ENCODE data around the gene PPP6R2.
A peak's percentile ranks its signal among the peaks of the same experiment; 100 is the strongest.

The PPP6R2 gene

GRCh38 chr22:50341977-50342650 lies 1.0 kb upstream of the PPP6R2 start:
- Histone ChIP-seq H3K4me3 (ENCODE audit: low read length) (peak overlapping the region; percentile 71), H3K27me3 (ENCODE audit: insufficient read depth, low read length) (0 out of 2 replicates have a peak, but pooled peaks cover 4% of the 10 kb centered on the region), H3K4me1 (ENCODE audit: insufficient read depth, low read length) (no peaks in the 10 kb centered on the region), H3K27ac (ENCODE audit: low read length) (no peak overlapping the region), H3K9ac (ENCODE audit: low read depth, low read length) (peak overlapping the region; percentile 56; the same call in 1 of the 2 replicates), H3K36me3 (ENCODE audit: insufficient read depth, low read depth, low read length) (no peaks in the 10 kb centered on the region), H3K9me3 (ENCODE audit: insufficient read depth, low read depth, low read length) (no peaks in the 10 kb centered on the region; the same call in 1 of the 2 replicates)

- Histone ChIP-seq H3K9me3 (ENCODE audit: insufficient read depth, low read depth, low read length) (no peaks in the 10 kb centered on the region; the same call in 1 of the 2 replicates), H3K4me1 (ENCODE audit: insufficient read depth, low read length) (no peaks in the 10 kb centered on the region), H3K27ac (ENCODE audit: low read length) (no peak overlapping the region), H3K27me3 (ENCODE audit: insufficient read depth, low read length) (0 out of 2 replicates have a peak, but pooled peaks cover 4% of the 10 kb centered on the region), H3K9ac (ENCODE audit: low read depth, low read length) (peak overlapping the region; percentile 83; the same call in 1 of the 2 replicates), H3K36me3 (ENCODE audit: insufficient read depth, low read depth, low read length) (no peaks in the 10 kb centered on the region), H3K4me3 (ENCODE audit: low read length) (peak overlapping the region; percentile 76; the same call in 1 of the 2 replicates)
Measured at GRCh38 chr22:50343541-50343935, 411 bp downstream of the PPP6R2 start.

- no peak overlapping the region for H3K4me3 ChIP-seq (ENCODE audit: low read length)
- H3K27ac ChIP-seq (ENCODE audit: low read length): no peak overlapping the region
- no peaks in the 10 kb centered on the region for H3K36me3 ChIP-seq (ENCODE audit: insufficient read depth, low read depth, low read length)
- H3K9me3 ChIP-seq (ENCODE audit: insufficient read depth, low read depth, low read length): no peaks in the 10 kb centered on the region
- 0 out of 2 replicates have a peak, but pooled peaks cover 4% of the 10 kb centered on the region for H3K27me3 ChIP-seq (ENCODE audit: insufficient read depth, low read length)
- H3K4me1 ChIP-seq (ENCODE audit: insufficient read depth, low read length): no peaks in the 10 kb centered on the region
- H3K9ac ChIP-seq (ENCODE audit: low read depth, low read length): no peak overlapping the region
Measured at GRCh38 chr22:50346470-50346869, 3.3 kb downstream of the PPP6R2 start.

GRCh38 chr22:50347157-50347556 lies 4.0 kb downstream of the PPP6R2 start:
- Histone ChIP-seq H3K9me3 (ENCODE audit: insufficient read depth, low read depth, low read length) (no peaks in the 10 kb centered on the region), H3K27me3 (ENCODE audit: insufficient read depth, low read length) (0 out of 2 replicates have a peak, but pooled peaks cover under 1% of the 10 kb centered on the region), H3K27ac (ENCODE audit: low read length) (no peak overlapping the region), H3K9ac (ENCODE audit: low read depth, low read length) (no peak overlapping the region), H3K36me3 (ENCODE audit: insufficient read depth, low read depth, low read length) (peaks cover under 1% of the 10 kb centered on the region; the same call in 1 of the 2 replicates), H3K4me1 (ENCODE audit: insufficient read depth, low read length) (no peaks in the 10 kb centered on the region), H3K4me3 (ENCODE audit: low read length) (no peak overlapping the region)

- peaks cover 10% of the 10 kb centered on the region for H3K36me3 ChIP-seq (ENCODE audit: insufficient read depth, low read depth, low read length)
- H3K4me1 ChIP-seq (ENCODE audit: insufficient read depth, low read length): no peaks in the 10 kb centered on the region
- no peaks in the 10 kb centered on the region for H3K9me3 ChIP-seq (ENCODE audit: insufficient read depth, low read depth, low read length)
- no peak overlapping the region for H3K9ac ChIP-seq (ENCODE audit: low read depth, low read length)
- H3K4me3 ChIP-seq (ENCODE audit: low read length): no peak overlapping the region
- no peaks in the 10 kb centered on the region for H3K27me3 ChIP-seq (ENCODE audit: insufficient read depth, low read length)
- no peak overlapping the region for H3K27ac ChIP-seq (ENCODE audit: low read length)
Measured at GRCh38 chr22:50348058-50348457, 4.9 kb downstream of the PPP6R2 start.

GRCh38 chr22:50356186-50356585 lies 13.1 kb downstream of the PPP6R2 start:
- Histone ChIP-seq H3K4me3 (ENCODE audit: low read length) (no peak overlapping the region), H3K27ac (ENCODE audit: low read length) (no peak overlapping the region), H3K9ac (ENCODE audit: low read depth, low read length) (no peak overlapping the region), H3K27me3 (ENCODE audit: insufficient read depth, low read length) (no peaks in the 10 kb centered on the region), H3K9me3 (ENCODE audit: insufficient read depth, low read depth, low read length) (no peaks in the 10 kb centered on the region), H3K4me1 (ENCODE audit: insufficient read depth, low read length) (no peaks in the 10 kb centered on the region), H3K36me3 (ENCODE audit: insufficient read depth, low read depth, low read length) (peaks cover 12% of the 10 kb centered on the region)

GRCh38 chr22:50357222-50357621 lies 14.1 kb downstream of the PPP6R2 start:
- H3K27ac ChIP-seq (ENCODE audit: low read length): no peak overlapping the region
- H3K4me3 ChIP-seq (ENCODE audit: low read length): no peak overlapping the region
- peaks cover 10% of the 10 kb centered on the region for H3K36me3 ChIP-seq (ENCODE audit: insufficient read depth, low read depth, low read length)
- no peak overlapping the region for H3K9ac ChIP-seq (ENCODE audit: low read depth, low read length)
- H3K27me3 ChIP-seq (ENCODE audit: insufficient read depth, low read length): no peaks in the 10 kb centered on the region
- no peaks in the 10 kb centered on the region for H3K4me1 ChIP-seq (ENCODE audit: insufficient read depth, low read length)
- no peaks in the 10 kb centered on the region for H3K9me3 ChIP-seq (ENCODE audit: insufficient read depth, low read depth, low read length)

- no peak overlapping the region for H3K4me3 ChIP-seq (ENCODE audit: low read length)
- no peaks in the 10 kb centered on the region for H3K9me3 ChIP-seq (ENCODE audit: insufficient read depth, low read depth, low read length)
- no peaks in the 10 kb centered on the region for H3K27me3 ChIP-seq (ENCODE audit: insufficient read depth, low read length)
- no peak overlapping the region for H3K27ac ChIP-seq (ENCODE audit: low read length)
- no peaks in the 10 kb centered on the region for H3K4me1 ChIP-seq (ENCODE audit: insufficient read depth, low read length)
- H3K36me3 ChIP-seq (ENCODE audit: insufficient read depth, low read depth, low read length): peaks cover 5% of the 10 kb centered on the region
- H3K9ac ChIP-seq (ENCODE audit: low read depth, low read length): no peak overlapping the region
Measured at GRCh38 chr22:50357756-50358155, 14.6 kb downstream of the PPP6R2 start.

GRCh38 chr22:50360578-50360977 lies 17.5 kb downstream of the PPP6R2 start:
- H3K4me1 ChIP-seq (ENCODE audit: insufficient read depth, low read length): no peaks in the 10 kb centered on the region
- H3K27ac ChIP-seq (ENCODE audit: low read length): no peak overlapping the region
- no peaks in the 10 kb centered on the region for H3K36me3 ChIP-seq (ENCODE audit: insufficient read depth, low read depth, low read length)
- H3K4me3 ChIP-seq (ENCODE audit: low read length): no peak overlapping the region
- H3K9ac ChIP-seq (ENCODE audit: low read depth, low read length): no peak overlapping the region
- H3K9me3 ChIP-seq (ENCODE audit: insufficient read depth, low read depth, low read length): no peaks in the 10 kb centered on the region
- no peaks in the 10 kb centered on the region for H3K27me3 ChIP-seq (ENCODE audit: insufficient read depth, low read length)

GRCh38 chr22:50361222-50361621 lies 18.1 kb downstream of the PPP6R2 start:
- Histone ChIP-seq H3K9ac (ENCODE audit: low read depth, low read length) (no peak overlapping the region), H3K27ac (ENCODE audit: low read length) (no peak overlapping the region), H3K9me3 (ENCODE audit: insufficient read depth, low read depth, low read length) (no peaks in the 10 kb centered on the region), H3K36me3 (ENCODE audit: insufficient read depth, low read depth, low read length) (no peaks in the 10 kb centered on the region), H3K27me3 (ENCODE audit: insufficient read depth, low read length) (no peaks in the 10 kb centered on the region), H3K4me3 (ENCODE audit: low read length) (no peak overlapping the region), H3K4me1 (ENCODE audit: insufficient read depth, low read length) (no peaks in the 10 kb centered on the region)

- H3K4me1 ChIP-seq (ENCODE audit: insufficient read depth, low read length): no peaks in the 10 kb centered on the region
- no peak overlapping the region for H3K4me3 ChIP-seq (ENCODE audit: low read length)
- H3K9me3 ChIP-seq (ENCODE audit: insufficient read depth, low read depth, low read length): no peaks in the 10 kb centered on the region
- no peaks in the 10 kb centered on the region for H3K27me3 ChIP-seq (ENCODE audit: insufficient read depth, low read length)
- no peak overlapping the region for H3K27ac ChIP-seq (ENCODE audit: low read length)
- no peaks in the 10 kb centered on the region for H3K36me3 ChIP-seq (ENCODE audit: insufficient read depth, low read depth, low read length)
- H3K9ac ChIP-seq (ENCODE audit: low read depth, low read length): no peak overlapping the region
Measured at GRCh38 chr22:50361688-50362087, 18.6 kb downstream of the PPP6R2 start.

- no peaks in the 10 kb centered on the region for H3K27me3 ChIP-seq (ENCODE audit: insufficient read depth, low read length)
- no peaks in the 10 kb centered on the region for H3K4me1 ChIP-seq (ENCODE audit: insufficient read depth, low read length)
- no peaks in the 10 kb centered on the region for H3K36me3 ChIP-seq (ENCODE audit: insufficient read depth, low read depth, low read length)
Measured at GRCh38 chr22:50363166-50363802, 20.2 kb downstream of the PPP6R2 start.

More at GRCh38 chr22:50363166-50363802, 20.2 kb downstream of the PPP6R2 start:
- no peak overlapping the region for H3K9ac ChIP-seq (ENCODE audit: low read depth, low read length)
- no peak overlapping the region for H3K27ac ChIP-seq (ENCODE audit: low read length)
- H3K9me3 ChIP-seq (ENCODE audit: insufficient read depth, low read depth, low read length): no peaks in the 10 kb centered on the region
- H3K4me3 ChIP-seq (ENCODE audit: low read length): no peak overlapping the region

Data from iPS-20b (cell line).